Body of pancreas (tissue), 4 donors: Measurements from ENCODE around the gene LDLRAD4. TPM values are rescaled to one million over a fixed set of nuclear protein-coding genes. Genes with fewer than 3 reads are reported as not detected.

Source experiments
- ATAC-seq: fragments of 150-250 bp; one replicate; pipeline ENCODE4 v1.9.1; 2016
- DNase-seq, 4 donors: peaks; one replicate each; pipeline ENCODE4 v3.0.0-alpha.2; 2019
- H3K27ac ChIP-seq, 4 donors: fragments of 200-600 bp; sonication (generic); 1 replicate in 3 of 4; 2 replicates in 1 of 4; pipeline versions ENCODE4 v1.5.1 to v1.6.1; 2016 to 2019; ENCODE audit warnings: mild to moderate bottlenecking in 1 of 4, mixed read lengths in 1 of 4, moderate library complexity in 1 of 4
- H3K27me3 ChIP-seq, 2 donors: fragments of 200-600 bp; sonication (generic); one replicate each; pipeline ENCODE4 v1.6.0; 2016; ENCODE audit warnings: mild to moderate bottlenecking in 1 of 2
- H3K36me3 ChIP-seq, 2 donors: fragments of 200-600 bp; sonication (generic); replicated peaks in 1 of 2; 2 replicates each; pipeline ENCODE4 v1.5.1; 2016; ENCODE audit warnings: low read depth in 2 of 2; ENCODE audit not compliant: insufficient read depth in 1 of 2
- H3K4me1 ChIP-seq: fragments of 200-600 bp; sonication (generic); one replicate; pipeline ENCODE4 v1.6.0; 2016
- H3K4me3 ChIP-seq, 2 donors: fragments of 200-600 bp; sonication (generic); 1 replicate in 1 of 2; 2 replicates in 1 of 2; pipeline ENCODE4 v1.5.1; 2016 to 2019
- H3K9me3 ChIP-seq, 3 donors: fragments of 200-600 bp; sonication (generic); 1 replicate in 2 of 3; 2 replicates in 1 of 3; pipeline ENCODE4 v1.5.1; 2016
- CTCF ChIP-seq, 7 experiments: fragments of 450-650 bp in 4 of 7; fragments of 200-600 bp in 3 of 7; sonication (generic) in 3 of 7; IDR thresholded peaks; one replicate each; pipeline ENCODE4 v1.5.1; 2016 to 2019; ENCODE audit warnings: antibody characterized with exemption in 7 of 7
- POLR2A ChIP-seq, 3 donors: fragments of 450-650 bp; IDR thresholded peaks; one replicate each; pipeline ENCODE4 v1.6.1; 2016; ENCODE audit warnings: antibody characterized with exemption in 3 of 3, mild to moderate bottlenecking in 2 of 3
- WGBS, 2 donors: methylation state at CpG; one replicate each; pipeline ENCODE4 v1.1.5; 2017; 5-methylcytosine and 5-hydroxymethylcytosine counted together
- intact Hi-C: fragments of 100-400 bp; cut with DNase I; formaldehyde crosslinking; loops from one replicate; pipeline ENCODE4 v1.15.1; 2023
- total RNA-seq, 2 donors: library from RNA; depleted of rRNA; stranded (reverse); fragments of >200 nt; gene quantifications; one replicate each; pipeline ENCODE4 v1.1.0, GENCODE V29; 2016

Gene LDLRAD4
- 10 to 100 TPM in 1 of 2 donors, 1 to 10 TPM in 1; 8.6 to 35.9 TPM for total RNA-seq

- no peaks in the 10 kb centered on the region for H3K27me3 ChIP-seq
- H3K9me3 ChIP-seq, result no peaks in the 10 kb centered on the region
- ATAC-seq, result peak; percentile 32
- H3K36me3 ChIP-seq, result no peaks in the 10 kb centered on the region
- H3K4me3 ChIP-seq, result peak within 1 kb of the TSS; percentile 48 to 62
- intact Hi-C loops, result no loop called here
- TF ChIP-seq CTCF (IDR thresholded peaks at IDR 0.05), result no peak
- TF ChIP-seq POLR2A (IDR thresholded peaks at IDR 0.05), result peak in 2 of 3 donors; percentile 17 to 44
- H3K27ac ChIP-seq, result peak within 1 kb of the TSS; percentile 32 to 79 (median 69)
- WGBS, 2 donors, result 0 to 1% methylated on average over 7 to 55 of the region's 57 CpGs
- DNase-seq, result peak in 3 of 4 donors; percentile 46 to 59 (median 48)
- peaks cover 61% of the 10 kb centered on the region for H3K4me1 ChIP-seq
Observed at GRCh38 chr18:13218368-13218991, at the start of gene LDLRAD4. Gene LDLRAD4, plus strand, starts transcription at chr18:13218760.

- no peak overlapping the region for H3K27ac ChIP-seq
- ATAC-seq, result no peak
- H3K9me3 ChIP-seq, result no peaks in the 10 kb centered on the region
- no peak for DNase-seq
- intact Hi-C loops, result no loop called here
- TF ChIP-seq POLR2A (IDR thresholded peaks at IDR 0.05) (no peak), CTCF (IDR thresholded peaks at IDR 0.05) (no peak)
- no peaks in the 10 kb centered on the region for H3K4me1 ChIP-seq
- no peaks in the 10 kb centered on the region for H3K36me3 ChIP-seq
- H3K27me3 ChIP-seq, result no peaks in the 10 kb centered on the region
- H3K4me3 ChIP-seq, result no peak overlapping the region
- 84 to 85% methylated on average over 14 of the region's 14 CpGs for WGBS, 2 donors
Observed at GRCh38 chr18:13173578-13174145, 44.9 kb upstream of the LDLRAD4 start.

GRCh38 chr18:13175266-13175665 is 43.3 kb upstream of the LDLRAD4 start:
- Histone ChIP-seq H3K4me3 (no peak overlapping the region), H3K9me3 (no peaks in the 10 kb centered on the region), H3K36me3 (no peaks in the 10 kb centered on the region), H3K4me1 (no peaks in the 10 kb centered on the region), H3K27me3 (no peaks in the 10 kb centered on the region), H3K27ac (no peak overlapping the region)
- no peak for DNase-seq
- WGBS, 2 donors, result 60 to 61% methylated on average over 8 of the region's 8 CpGs
- intact Hi-C loops, result no loop called here
- TF ChIP-seq CTCF (IDR thresholded peaks at IDR 0.05) (no peak), POLR2A (IDR thresholded peaks at IDR 0.05) (no peak)
- no peak for ATAC-seq

- 89 to 92% methylated on average over 6 of the region's 6 CpGs for WGBS, 2 donors
- H3K4me3 ChIP-seq, result no peak overlapping the region
- ATAC-seq, result no peak
- H3K27me3 ChIP-seq, result no peaks in the 10 kb centered on the region
- H3K9me3 ChIP-seq, result no peaks in the 10 kb centered on the region
- H3K36me3 ChIP-seq, result no peaks in the 10 kb centered on the region
- H3K4me1 ChIP-seq, result no peaks in the 10 kb centered on the region
- TF ChIP-seq CTCF (IDR thresholded peaks at IDR 0.05), result no peak
- TF ChIP-seq POLR2A (IDR thresholded peaks at IDR 0.05), result no peak
- intact Hi-C loops, result no loop called here
- H3K27ac ChIP-seq, result no peak overlapping the region
- no peak for DNase-seq
Observed at GRCh38 chr18:13175754-13176210, 42.8 kb upstream of the LDLRAD4 start.

- no peaks in the 10 kb centered on the region for H3K36me3 ChIP-seq
- ATAC-seq (no peak), DNase-seq (no peak)
- no peaks in the 10 kb centered on the region for H3K9me3 ChIP-seq
- H3K27ac ChIP-seq, result no peak overlapping the region
- TF ChIP-seq POLR2A (IDR thresholded peaks at IDR 0.05) (no peak), CTCF (IDR thresholded peaks at IDR 0.05) (no peak)
- WGBS, 2 donors, result 93 to 94% methylated on average over 13 of the region's 13 CpGs
- H3K27me3 ChIP-seq, result no peaks in the 10 kb centered on the region
- intact Hi-C loops, result no loop called here
- no peak overlapping the region for H3K4me3 ChIP-seq
- H3K4me1 ChIP-seq, result no peaks in the 10 kb centered on the region
Observed at GRCh38 chr18:13176847-13177246, 41.7 kb upstream of the LDLRAD4 start.
